NCI-H2196 treated with DMSO at 0.1 percent for 48 hours (cell line): Measurements from ENCODE around the gene MFSD2B.
"Not testable (repeated sequence)": the region's sequence is repeated elsewhere in the genome, so short reads cannot be mapped to it uniquely, and the experiment has no call there.

Source experiments
- DNase-seq: peaks from one replicate; lab custom pipeline; 2025; ENCODE audit not compliant: unreplicated experiment; lab: John Stamatoyannopoulos, UW

The MFSD2B gene

GRCh38 chr2:24017711-24018110 is 7.8 kb downstream of the MFSD2B start:
- DNase-seq, result no peak

DNA sequence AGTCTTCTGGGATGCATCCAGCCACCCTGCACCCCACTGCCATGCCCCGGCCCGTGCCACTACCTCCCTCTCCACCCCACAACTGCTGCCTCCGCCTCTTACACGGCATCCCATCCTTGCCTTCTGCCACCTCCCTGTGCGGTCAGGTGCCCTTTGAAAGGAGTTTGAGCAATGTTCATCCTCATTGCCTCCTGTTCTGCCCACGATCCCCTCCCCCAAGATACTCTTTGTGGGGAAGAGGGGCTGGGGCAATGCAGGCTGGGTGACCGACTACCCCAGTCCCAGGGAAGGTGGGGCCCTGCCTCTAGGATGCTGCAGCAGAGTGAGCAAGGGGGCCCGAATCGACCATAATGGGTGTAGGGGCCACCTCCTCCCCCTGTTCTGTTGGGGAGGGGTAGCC is 8.4 kb downstream of the MFSD2B start:
- no peak for DNase-seq

DNA sequence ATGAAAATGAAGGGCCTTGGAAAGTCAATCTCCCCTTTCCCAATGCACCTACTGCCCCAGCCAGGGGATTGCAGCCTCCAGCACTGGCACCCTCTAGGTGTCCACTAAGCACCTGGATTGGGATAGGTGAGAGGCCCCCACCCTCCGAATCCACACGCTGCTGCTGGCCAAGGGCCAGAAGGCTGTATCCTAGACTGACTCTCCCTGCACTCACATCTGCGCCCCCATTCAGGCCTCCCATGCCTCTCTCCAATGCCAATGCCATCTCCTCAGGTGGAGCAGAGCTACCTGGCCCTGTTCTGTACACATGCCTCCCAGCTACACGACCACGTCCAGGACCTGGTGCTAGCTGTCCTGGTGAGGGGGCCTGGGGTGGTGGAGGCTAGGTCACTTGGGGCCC is 9.8 kb downstream of the MFSD2B start:
- DNase-seq, result no peak

DNA sequence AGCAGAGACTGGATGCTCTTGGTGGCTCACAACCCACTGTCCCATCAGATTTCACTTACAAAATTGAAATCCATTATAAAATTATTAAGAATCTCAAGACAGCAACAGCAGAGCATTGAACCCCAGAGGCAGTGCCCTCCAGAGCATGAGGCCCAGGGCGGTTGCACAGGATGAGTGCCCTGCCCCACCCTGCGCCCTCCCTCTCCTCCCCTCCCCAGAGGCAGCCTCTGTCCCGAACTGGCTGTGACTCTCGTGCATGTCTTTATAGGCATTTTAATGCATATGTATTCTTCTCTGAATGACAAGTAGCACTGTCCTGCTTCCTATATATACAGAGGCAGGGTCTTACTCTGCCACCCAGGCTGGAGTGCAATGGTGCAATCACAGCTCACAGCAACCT is 10.4 kb downstream of the MFSD2B start:
- DNase-seq, result no peak

GRCh38 chr2:24021122-24021998 is 11.5 kb downstream of the MFSD2B start:
- no peak for DNase-seq

DNA sequence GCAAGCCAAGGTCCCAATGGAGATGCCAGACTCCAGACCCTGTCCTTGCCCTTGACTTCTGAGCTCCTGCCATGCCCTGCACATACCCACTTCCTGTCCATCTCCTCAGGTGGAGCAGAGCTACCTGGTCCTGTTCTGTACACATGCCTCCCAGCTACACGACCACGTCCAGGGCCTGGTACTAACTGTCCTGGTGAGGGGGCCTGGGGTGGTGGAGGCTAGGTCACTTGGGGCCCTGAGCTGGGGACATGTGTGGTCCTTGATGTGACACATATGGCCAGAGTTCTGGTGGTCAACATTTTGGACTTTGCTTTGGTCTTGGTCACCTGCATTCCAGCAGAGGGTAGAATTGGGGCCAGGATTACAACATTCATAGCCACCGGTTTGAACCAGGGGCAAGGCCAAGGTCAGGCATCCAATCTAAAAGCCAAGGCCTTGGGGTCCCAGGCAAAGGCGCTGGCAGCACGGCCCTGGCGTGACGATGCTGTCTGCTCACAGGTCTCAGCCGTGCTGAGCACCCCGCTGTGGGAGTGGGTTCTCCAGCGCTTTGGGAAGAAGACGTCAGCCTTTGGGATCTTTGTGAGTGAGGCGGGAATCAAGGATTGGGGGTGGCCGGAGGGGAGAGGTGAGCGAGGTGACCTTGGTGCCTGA is 12.6 kb downstream of the MFSD2B start:
- no peak for DNase-seq

DNA sequence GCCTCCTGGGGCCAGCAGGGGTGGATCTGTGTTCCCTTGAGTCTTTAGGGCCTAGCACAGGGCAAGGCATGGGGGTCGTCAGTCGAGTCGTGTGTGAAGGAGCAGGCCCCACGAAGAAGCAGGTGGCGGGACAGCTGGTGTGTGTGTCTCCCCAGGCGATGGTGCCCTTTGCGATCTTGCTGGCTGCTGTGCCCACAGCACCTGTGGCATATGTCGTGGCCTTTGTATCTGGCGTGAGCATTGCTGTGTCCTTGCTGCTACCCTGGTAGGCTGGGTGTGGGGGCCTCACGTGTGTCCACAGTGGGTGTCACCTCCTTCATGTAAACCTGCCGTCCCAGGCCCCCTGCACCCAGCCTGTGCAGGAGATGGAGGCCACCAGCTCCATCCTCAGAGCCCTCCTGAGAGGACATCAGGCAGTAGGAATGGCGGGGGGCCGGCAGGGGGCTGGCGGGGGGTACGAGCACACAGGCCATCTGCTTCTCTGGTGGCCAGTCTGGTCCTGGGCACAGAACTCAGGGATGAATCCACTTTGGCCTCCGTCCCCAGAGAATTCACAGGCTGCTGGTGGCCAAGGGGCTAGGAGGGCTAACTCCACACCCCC is 13.2 kb downstream of the MFSD2B start:
- no peak for DNase-seq

DNA sequence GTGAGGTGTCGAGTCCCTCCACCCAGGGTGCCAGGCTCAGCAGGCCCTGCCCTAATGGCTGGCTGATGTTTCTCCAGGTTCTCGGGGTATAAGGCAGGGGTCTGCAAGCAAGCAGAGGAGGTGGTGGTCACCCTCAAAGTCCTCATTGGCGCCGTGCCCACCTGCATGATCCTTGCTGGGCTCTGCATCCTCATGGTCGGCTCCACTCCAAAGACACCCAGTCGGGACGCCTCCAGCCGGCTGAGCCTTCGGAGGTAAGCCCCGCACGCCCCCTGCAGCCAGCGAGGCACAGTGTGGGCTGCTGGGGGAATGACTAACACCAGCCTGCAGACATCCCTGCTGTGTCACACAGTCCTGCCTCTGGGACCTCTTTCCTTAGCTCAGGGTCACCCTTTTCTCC is 14.1 kb downstream of the MFSD2B start:
- no peak for DNase-seq

DNA sequence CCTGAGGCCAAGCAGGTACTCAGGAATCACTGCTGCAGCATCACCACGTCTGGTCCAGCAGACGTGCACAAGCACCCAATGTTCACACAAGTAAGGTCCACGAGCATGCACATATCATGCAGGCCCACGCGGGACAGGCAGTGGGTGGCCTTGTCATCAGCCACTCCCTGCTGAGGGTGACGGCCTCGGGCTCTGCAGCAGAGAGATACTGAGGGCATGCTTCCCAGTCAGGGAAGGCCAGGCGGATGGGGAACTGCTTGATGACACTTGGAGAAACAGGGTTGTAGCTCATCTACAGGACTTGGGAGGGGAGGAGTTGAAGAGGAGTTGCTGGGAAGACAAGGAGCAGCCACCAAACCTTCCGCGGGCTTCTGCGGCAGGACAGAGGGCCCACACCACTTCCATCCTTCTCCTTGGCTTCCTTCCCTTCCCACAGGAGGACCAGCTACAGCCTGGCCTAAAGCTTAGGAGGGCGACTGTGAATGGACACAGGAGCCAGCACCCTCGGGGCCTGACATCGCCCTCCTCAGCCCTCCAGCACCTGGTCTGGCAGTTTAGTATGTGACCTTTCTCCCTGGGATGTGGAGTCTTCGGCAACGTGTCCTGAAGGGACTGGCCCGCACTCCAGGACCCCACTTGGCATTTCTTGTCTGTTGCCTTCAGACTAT is 15.2 kb downstream of the MFSD2B start:
- no peak for DNase-seq

- no peak for DNase-seq
Measured at GRCh38 chr2:24026233-24026632, 16.3 kb downstream of the MFSD2B start.

GRCh38 chr2:24038786-24039499 is 29.1 kb downstream of the MFSD2B start:
- DNase-seq, result no peak

DNA sequence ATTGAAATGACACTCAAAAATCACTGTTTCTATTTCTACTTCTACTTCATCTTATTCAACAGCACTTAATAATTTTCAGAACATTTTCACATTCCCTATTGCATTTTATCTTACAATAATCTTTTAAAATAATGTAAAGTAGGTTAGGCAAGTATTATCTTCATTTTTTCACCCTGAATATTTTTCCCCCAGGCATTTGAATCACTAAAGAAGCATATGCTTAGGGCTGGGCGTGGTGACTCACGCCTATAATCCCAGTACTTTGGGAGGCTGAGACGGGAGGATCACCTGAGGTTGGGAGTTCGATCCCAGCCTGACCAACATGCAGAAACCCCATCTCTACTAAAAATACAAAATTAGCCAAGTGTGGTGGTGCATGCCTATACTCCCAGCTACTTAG is 30.6 kb downstream of the MFSD2B start:
- no peak for DNase-seq

GRCh38 chr2:24043133-24043532 is 33.2 kb downstream of the MFSD2B start:
- not testable (repeated sequence) for DNase-seq

GRCh38 chr2:24045511-24046508 is 35.9 kb downstream of the MFSD2B start:
- DNase-seq, result no peak

DNA sequence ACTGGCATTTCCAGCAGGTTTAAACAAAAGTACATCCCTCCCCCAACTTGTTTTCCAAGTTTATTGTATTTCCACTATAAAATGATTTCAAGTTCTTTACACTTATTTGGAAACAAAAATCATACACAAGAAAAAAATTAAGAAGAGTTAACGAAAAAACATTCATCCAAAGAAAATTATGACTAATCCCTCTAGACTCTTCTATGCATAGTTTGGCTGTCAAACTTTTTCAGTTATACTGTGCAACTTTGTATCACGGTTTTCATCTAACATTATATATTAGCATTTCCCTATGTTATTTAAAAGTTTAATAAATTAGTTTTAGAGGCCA is 36.7 kb downstream of the MFSD2B start:
- DNase-seq, result no peak

- DNase-seq, result peak; percentile 98
Measured at GRCh38 chr2:24046930-24047702, 37.2 kb downstream of the MFSD2B start, which contains the start of gene WDCP. TSS of gene WDCP (minus strand) at chr2:24047391. CDS start at chr2:24039494, 7,897 bp downstream.

DNA sequence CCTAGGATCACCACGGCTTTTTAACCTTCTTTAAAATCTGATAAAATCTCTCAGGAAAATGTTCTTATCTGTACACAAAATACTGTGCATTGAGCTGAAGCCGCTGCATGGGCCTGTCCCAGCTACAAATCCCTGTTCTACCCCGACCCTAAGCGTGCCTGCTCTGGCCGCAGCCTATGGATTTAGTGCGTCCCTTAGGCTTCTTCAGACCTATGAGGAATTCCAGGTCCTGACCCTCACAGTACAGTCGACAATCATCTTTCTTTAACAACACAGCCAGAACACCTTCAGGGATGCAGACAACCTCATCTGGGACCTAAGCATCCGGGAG is 37.8 kb downstream of the MFSD2B start:
- DNase-seq, result no peak

- DNase-seq, result no peak
Measured at GRCh38 chr2:24048769-24049484, 39.0 kb downstream of the MFSD2B start.
